Measurements from ENCODE around the gene RRAGD. TPM values are rescaled to one million over a fixed set of nuclear protein-coding genes. Genes with fewer than 3 reads are reported as not detected.

Gene RRAGD
- total and polyA plus RNA-seq, 7 donors: 2.8 to 19.8 (median 12.0) TPM

- no peak for TF ChIP-seq POLR2AphosphoS5 (IDR thresholded peaks at IDR 0.05)
- TF ChIP-seq POLR2A (IDR thresholded peaks at IDR 0.05): no peak
- no peak for DNase-seq
- 93 to 94% methylated on average over 1 of the region's 1 CpG for WGBS, 2 donors
- H3K9me3 ChIP-seq: no peaks in the 10 kb centered on the region
- H3K4me1 ChIP-seq: no peaks in the 10 kb centered on the region
- no peak overlapping the region for H3K4me3 ChIP-seq
- no peaks in the 10 kb centered on the region for H3K36me3 ChIP-seq
- intact Hi-C loops (cut with DNase I): no loop called here
- no peaks in the 10 kb centered on the region for H3K27me3 ChIP-seq
- H3K27ac ChIP-seq: no peak overlapping the region
Measured at GRCh38 chr6:89393659-89394058, 18.4 kb downstream of the RRAGD start.

DNA sequence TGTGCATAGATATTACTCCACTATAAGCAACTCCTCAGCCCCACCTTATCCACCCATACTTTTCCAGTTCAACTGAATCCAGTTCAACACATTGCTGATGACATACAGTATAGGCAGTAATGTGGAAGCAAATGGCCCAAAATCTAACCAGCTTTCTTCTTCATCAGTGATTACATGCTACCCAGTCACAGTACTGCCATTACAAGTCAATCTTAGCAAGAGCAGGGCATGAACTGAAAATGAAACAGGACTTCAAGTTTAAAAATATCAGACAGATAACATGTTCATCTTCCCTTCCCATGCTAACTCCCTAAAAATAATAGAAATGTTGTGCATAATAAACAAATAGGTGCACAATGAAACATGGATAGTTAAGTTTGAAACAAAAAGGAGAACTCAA is 19.2 kb downstream of the RRAGD start:
- Histone ChIP-seq H3K36me3 (no peaks in the 10 kb centered on the region), H3K27me3 (no peaks in the 10 kb centered on the region), H3K4me1 (no peaks in the 10 kb centered on the region), H3K4me3 (no peak overlapping the region), H3K27ac (no peak overlapping the region), H3K9me3 (no peaks in the 10 kb centered on the region)
- TF ChIP-seq, protein P1, sequence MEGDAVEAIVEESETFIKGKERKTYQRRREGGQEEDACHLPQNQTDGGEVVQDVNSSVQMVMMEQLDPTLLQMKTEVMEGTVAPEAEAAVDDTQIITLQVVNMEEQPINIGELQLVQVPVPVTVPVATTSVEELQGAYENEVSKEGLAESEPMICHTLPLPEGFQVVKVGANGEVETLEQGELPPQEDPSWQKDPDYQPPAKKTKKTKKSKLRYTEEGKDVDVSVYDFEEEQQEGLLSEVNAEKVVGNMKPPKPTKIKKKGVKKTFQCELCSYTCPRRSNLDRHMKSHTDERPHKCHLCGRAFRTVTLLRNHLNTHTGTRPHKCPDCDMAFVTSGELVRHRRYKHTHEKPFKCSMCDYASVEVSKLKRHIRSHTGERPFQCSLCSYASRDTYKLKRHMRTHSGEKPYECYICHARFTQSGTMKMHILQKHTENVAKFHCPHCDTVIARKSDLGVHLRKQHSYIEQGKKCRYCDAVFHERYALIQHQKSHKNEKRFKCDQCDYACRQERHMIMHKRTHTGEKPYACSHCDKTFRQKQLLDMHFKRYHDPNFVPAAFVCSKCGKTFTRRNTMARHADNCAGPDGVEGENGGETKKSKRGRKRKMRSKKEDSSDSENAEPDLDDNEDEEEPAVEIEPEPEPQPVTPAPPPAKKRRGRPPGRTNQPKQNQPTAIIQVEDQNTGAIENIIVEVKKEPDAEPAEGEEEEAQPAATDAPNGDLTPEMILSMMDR (IDR thresholded peaks at IDR 0.05): no peak
- intact Hi-C loops (cut with DNase I): no loop called here
- no peak for DNase-seq

DNA sequence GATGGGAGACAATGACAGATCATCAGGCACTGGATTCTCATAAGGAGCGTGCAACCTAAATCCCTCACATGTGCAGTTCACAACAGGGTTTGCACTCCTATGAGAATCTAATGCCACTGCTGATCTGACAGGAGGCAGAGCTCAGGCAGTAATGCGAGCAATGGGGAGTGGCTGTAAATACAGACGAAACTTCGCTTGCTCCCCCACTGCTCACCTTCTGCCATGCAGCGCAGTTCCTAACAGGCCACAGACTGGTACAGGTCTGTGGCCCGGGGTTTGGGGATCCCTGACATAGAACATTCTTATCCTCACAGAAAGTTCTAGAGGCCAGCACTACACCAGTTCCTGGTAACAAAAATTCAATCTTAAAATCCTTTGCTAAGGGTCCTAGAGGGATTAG is 23.2 kb downstream of the RRAGD start:
- no peak for TF ChIP-seq POLR2A (IDR thresholded peaks at IDR 0.05)
- TF ChIP-seq POLR2AphosphoS5 (IDR thresholded peaks at IDR 0.05): no peak
- TF ChIP-seq, protein P1 (IDR thresholded peaks at IDR 0.05): no peak
- TF ChIP-seq EP300 (IDR thresholded peaks at IDR 0.05): no peak
- H3K4me3 ChIP-seq: no peak overlapping the region
- 94% methylated on average over 6 of the region's 6 CpGs for WGBS, 2 donors
- peaks cover 0 to 12% (median 9%) of the 10 kb centered on the region in 4 donors for H3K4me1 ChIP-seq
- no peak overlapping the region for H3K27ac ChIP-seq
- no peaks in the 10 kb centered on the region for H3K9me3 ChIP-seq
- no peaks in the 10 kb centered on the region for H3K27me3 ChIP-seq
- intact Hi-C loops (cut with DNase I): no loop called here
- H3K36me3 ChIP-seq: no peaks in the 10 kb centered on the region
- DNase-seq: no peak

GRCh38 chr6:89387516-89388201 is 24.4 kb downstream of the RRAGD start:
- TF ChIP-seq EP300 (IDR thresholded peaks at IDR 0.05) (no peak), POLR2AphosphoS5 (IDR thresholded peaks at IDR 0.05) (no peak), POLR2A (IDR thresholded peaks at IDR 0.05) (no peak)
- TF ChIP-seq, protein P1 (IDR thresholded peaks at IDR 0.05): no peak
- intact Hi-C loops (cut with DNase I): no loop called here
- H3K4me1 ChIP-seq: peaks cover 0 to 12% (median 9%) of the 10 kb centered on the region in 4 donors
- H3K4me3 ChIP-seq: no peak overlapping the region
- H3K9me3 ChIP-seq: no peaks in the 10 kb centered on the region
- no peak overlapping the region for H3K27ac ChIP-seq
- WGBS, 2 donors: 87 to 94% methylated on average over 9 of the region's 9 CpGs
- no peaks in the 10 kb centered on the region for H3K36me3 ChIP-seq
- DNase-seq: no peak
- H3K27me3 ChIP-seq: no peaks in the 10 kb centered on the region

DNA sequence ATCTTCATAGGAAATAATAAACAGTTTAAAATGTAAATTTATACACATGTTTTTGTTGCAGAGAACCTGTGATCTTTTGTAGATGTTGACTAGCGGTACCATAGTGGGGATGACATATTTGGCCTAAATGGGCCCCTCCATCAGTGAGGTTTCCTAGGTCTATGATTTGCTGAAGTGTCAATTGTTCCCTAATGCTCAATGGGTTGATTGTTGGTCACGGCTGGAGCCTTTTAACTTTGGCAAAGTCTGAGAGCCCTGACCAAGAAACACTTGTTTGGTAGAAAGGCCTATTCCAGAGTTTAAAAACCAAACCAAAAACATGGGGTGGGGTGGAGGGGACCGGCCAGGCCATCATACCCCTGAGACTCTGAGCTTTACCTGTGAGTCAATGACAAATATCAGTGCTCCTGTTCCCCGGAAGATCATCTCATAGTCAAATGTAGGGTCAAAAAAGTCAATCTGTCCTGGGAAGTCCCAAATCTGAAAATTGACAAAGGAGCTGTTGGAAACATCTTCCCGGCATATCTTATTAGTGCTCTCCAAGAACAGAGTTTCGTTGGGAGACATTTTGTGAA is 25.1 kb downstream of the RRAGD start:
- intact Hi-C loops (cut with DNase I): no loop called here
- no peak overlapping the region for H3K4me3 ChIP-seq
- DNase-seq: no peak
- H3K4me1 ChIP-seq: peaks cover 0 to 12% (median 9%) of the 10 kb centered on the region in 4 donors
- no peak overlapping the region for H3K27ac ChIP-seq
- no peaks in the 10 kb centered on the region for H3K9me3 ChIP-seq
- no peaks in the 10 kb centered on the region for H3K36me3 ChIP-seq
- no peaks in the 10 kb centered on the region for H3K27me3 ChIP-seq
- TF ChIP-seq POLR2AphosphoS5 (IDR thresholded peaks at IDR 0.05) (no peak), EP300 (IDR thresholded peaks at IDR 0.05) (no peak), POLR2A (IDR thresholded peaks at IDR 0.05) (no peak)
- TF ChIP-seq, protein P1 (IDR thresholded peaks at IDR 0.05): no peak
- 92 to 95% methylated on average over 6 of the region's 6 CpGs for WGBS, 2 donors

Data from sigmoid colon (tissue), 7 donors.